CD14-positive monocyte (primary cell): ENCODE measurements around the gene OLFML2B. TPM values are rescaled to one million over a fixed set of nuclear protein-coding genes. Genes with fewer than 3 reads are reported as not detected.

Experiments
- DNase-seq, 3 donors: peaks; one replicate each; pipeline ENCODE4 v3.0.0-alpha.2; 2011 to 2022
- H2AFZ ChIP-seq: 2 replicates; pipeline ENCODE4 v1.6.0; 2012; ENCODE audit warnings: mild to moderate bottlenecking, low read depth, low read length, inconsistent platforms; ENCODE audit not compliant: insufficient read depth, poor library complexity, severe bottlenecking
- H3K27ac ChIP-seq, 2 donors: 1 replicate in 1 of 2; 2 replicates in 1 of 2; pipeline ENCODE4 v1.5.1; 2012 to 2013; ENCODE audit warnings: low read length in 2 of 2, control low read depth in 1 of 2, inconsistent platforms in 1 of 2, low read depth in 1 of 2, mild to moderate bottlenecking in 1 of 2
- H3K27me3 ChIP-seq, 2 donors: one replicate each; pipeline versions ENCODE4 v1.6.0 to v1.6.1; 2011 to 2013; ENCODE audit warnings: low read length in 2 of 2; ENCODE audit not compliant: control insufficient read depth in 2 of 2, insufficient read depth in 2 of 2
- H3K36me3 ChIP-seq, 2 donors: replicated peaks in 1 of 2; 1 replicate in 1 of 2; 2 replicates in 1 of 2; pipeline versions ENCODE4 v1.5.1 to v1.6.1; 2012 to 2013; ENCODE audit warnings: low read length in 2 of 2, control low read depth in 1 of 2, inconsistent platforms in 1 of 2, mild to moderate bottlenecking in 1 of 2; ENCODE audit not compliant: insufficient read depth in 2 of 2, control insufficient read depth in 1 of 2
- H3K4me1 ChIP-seq, 2 donors: 1 replicate in 1 of 2; 2 replicates in 1 of 2; pipeline versions ENCODE4 v1.5.1 to v1.6.1; 2012 to 2013; ENCODE audit warnings: low read length in 2 of 2, control low read depth in 1 of 2, inconsistent platforms in 1 of 2, mild to moderate bottlenecking in 1 of 2, moderate library complexity in 1 of 2; ENCODE audit not compliant: insufficient read depth in 2 of 2, control insufficient read depth in 1 of 2
- H3K4me2 ChIP-seq: replicated peaks from 2 replicates; pipeline ENCODE3; 2012; ENCODE audit warnings: low read length, moderate library complexity, mild to moderate bottlenecking; ENCODE audit not compliant: poor library complexity, severe bottlenecking; ENCODE audit errors: extremely low read depth
- H3K4me3 ChIP-seq, 3 experiments: fragments of 200-600 bp in 1 of 3; sonication (generic) in 1 of 3; replicated peaks in 1 of 3; 1 replicate in 2 of 3; 2 replicates in 1 of 3; pipeline ENCODE4 v1.5.1; 2011 to 2013; ENCODE audit warnings: low read length in 3 of 3, mild to moderate bottlenecking in 3 of 3, control low read depth in 2 of 3, low read depth in 2 of 3, inconsistent platforms in 1 of 3, moderate library complexity in 1 of 3
- H3K79me2 ChIP-seq: 2 replicates; pipeline ENCODE4 v1.6.0; 2012; ENCODE audit warnings: mild to moderate bottlenecking, control low read depth, inconsistent platforms, low read length, moderate library complexity; ENCODE audit not compliant: insufficient read depth
- H3K9ac ChIP-seq: 2 replicates; pipeline ENCODE4 v1.6.0; 2017; ENCODE audit warnings: low read length, mild to moderate bottlenecking; ENCODE audit not compliant: insufficient read depth, poor library complexity, severe bottlenecking
- H3K9me3 ChIP-seq, 2 donors: replicated peaks in 1 of 2; 1 replicate in 1 of 2; 2 replicates in 1 of 2; pipeline versions ENCODE4 v1.5.1 to v1.6.1; 2012 to 2013; ENCODE audit warnings: low read length in 2 of 2, control low read depth in 1 of 2; ENCODE audit not compliant: control insufficient read depth in 1 of 2, insufficient read depth in 1 of 2
- H4K20me1 ChIP-seq: 2 replicates; pipeline ENCODE4 v1.6.0; 2012; ENCODE audit warnings: mild to moderate bottlenecking, low read length, control low read depth, moderate library complexity; ENCODE audit not compliant: insufficient read depth
- H3K27ac Mint-ChIP-seq, 7 donors: one replicate each; pipeline ENCODE4 v1.8.0; 2020; ENCODE audit warnings: mild to moderate bottlenecking in 7 of 7, mixed read lengths in 7 of 7, moderate library complexity in 6 of 7, inconsistent platforms in 2 of 7
- H3K27me3 Mint-ChIP-seq, 3 donors: one replicate each; pipeline ENCODE4 v1.8.0; 2021 to 2022; ENCODE audit warnings: low read depth in 3 of 3, mild to moderate bottlenecking in 3 of 3, mixed read lengths in 3 of 3, moderate library complexity in 3 of 3, inconsistent platforms in 1 of 3
- H3K36me3 Mint-ChIP-seq, 2 donors: one replicate each; pipeline ENCODE4 v1.8.0; 2020; ENCODE audit warnings: mixed read lengths in 2 of 2, inconsistent platforms in 1 of 2, mild to moderate bottlenecking in 1 of 2
- H3K4me1 Mint-ChIP-seq: one replicate; pipeline ENCODE4 v1.8.0; 2020; ENCODE audit warnings: mild to moderate bottlenecking, mixed read lengths
- H3K4me3 Mint-ChIP-seq, 2 donors: one replicate each; pipeline ENCODE4 v1.8.0; 2020; ENCODE audit warnings: mild to moderate bottlenecking in 2 of 2, mixed read lengths in 2 of 2, moderate library complexity in 1 of 2
- H3K9me3 Mint-ChIP-seq, 7 donors: one replicate each; pipeline ENCODE4 v1.8.0; 2020 to 2022; ENCODE audit warnings: mixed read lengths in 7 of 7, mild to moderate bottlenecking in 6 of 7, moderate library complexity in 6 of 7, inconsistent platforms in 2 of 7
- CTCF ChIP-seq: fragments of 200-600 bp; IDR thresholded peaks from one replicate; pipeline ENCODE4 v1.8.0; 2022; ENCODE audit warnings: antibody characterized with exemption, mild to moderate bottlenecking
- WGBS: methylation state at CpG from one replicate; pipeline ENCODE4 v1.1.5; 2013; ENCODE audit warnings: missing lambda C conversion rate; ENCODE audit not compliant: insufficient coverage; 5-methylcytosine and 5-hydroxymethylcytosine counted together
- intact Hi-C, 2 donors: fragments of 100-400 bp; cut with micrococcal nuclease; formaldehyde crosslinking; loops; one replicate each; pipeline versions ENCODE4 v1.15.0 to v1.15.1; 2023
- polyA plus RNA-seq, 3 donors: library from polyadenylated mRNA; depleted of rRNA in 1 of 3; unstranded in 2 of 3; stranded (reverse) in 1 of 3; fragments of 300-500 nt in 2 of 3; fragments of >200 nt in 1 of 3; fragmentation: Illumina TruSeq in 2 of 3; gene quantifications; 1 replicate in 2 of 3; 2 replicates in 1 of 3; pipeline ENCODE4 v1.2.3, GENCODE V29; 2012 to 2021

Gene OLFML2B
- polyA plus RNA-seq, 3 donors: 0.66 to 1.4 (median 0.95) TPM

DNA sequence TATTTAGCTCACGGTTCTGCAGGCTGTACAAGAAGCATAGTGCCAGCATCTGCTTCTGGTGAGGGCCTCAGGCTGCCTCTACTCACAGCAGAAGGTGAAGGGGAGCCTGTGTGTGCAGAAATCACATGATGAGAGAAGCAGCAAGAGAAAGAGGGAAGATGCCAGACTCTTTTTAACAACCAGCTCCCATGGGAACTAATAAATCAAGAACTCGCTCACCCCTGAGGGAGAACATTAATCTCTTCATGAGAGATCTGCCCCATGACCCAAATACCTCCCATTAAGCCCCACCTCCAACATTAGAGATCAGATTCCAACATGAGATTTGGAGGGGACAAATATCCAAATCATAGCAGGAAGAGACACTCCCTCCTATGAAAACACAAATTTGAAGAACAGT is 74.1 kb downstream of the OLFML2B start:
- H3K27me3 Mint-ChIP-seq: peaks cover 0 to 2% (median 0%) of the 10 kb centered on the region in 3 donors
- H3K4me3 ChIP-seq: no peak overlapping the region

DNA sequence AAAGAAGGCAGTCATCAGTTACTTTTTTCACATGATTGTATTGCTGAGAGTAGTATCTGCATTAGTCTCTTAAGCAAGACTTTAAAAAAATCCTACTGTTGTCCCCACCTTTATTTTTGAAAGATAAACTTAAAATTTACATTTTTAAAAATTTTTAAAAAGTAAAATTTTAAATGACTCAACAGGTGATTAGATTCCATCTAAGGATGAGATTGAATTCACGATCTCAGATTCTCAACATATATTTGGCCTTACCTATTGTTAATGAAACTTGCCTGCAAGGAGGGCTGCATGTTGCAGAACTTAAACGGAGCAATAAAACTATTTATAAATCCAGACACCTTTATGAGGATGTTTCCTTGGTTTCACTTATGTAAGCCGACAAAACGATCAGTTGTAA is 75.2 kb downstream of the OLFML2B start:
- no peak for DNase-seq
- Histone ChIP-seq H3K9me3 (no peaks in the 10 kb centered on the region), H3K27ac (no peak overlapping the region), H4K20me1 (no peaks in the 10 kb centered on the region), H2AFZ (no peak overlapping the region), H3K79me2 (no peaks in the 10 kb centered on the region), H3K4me1 (peaks cover 9% of the 10 kb centered on the region in 2 donors), H3K9ac (no peak overlapping the region), H3K4me2 (no peak overlapping the region), H3K36me3 (peaks cover 7 to 42% of the 10 kb centered on the region in 2 donors), H3K4me3 (no peak overlapping the region), H3K27me3 (no peaks in the 10 kb centered on the region)
- peaks cover 0 to 2% (median 0%) of the 10 kb centered on the region in 7 donors for H3K9me3 Mint-ChIP-seq
- H3K4me3 Mint-ChIP-seq: no peak overlapping the region
- WGBS: 10% methylated on average over 2 of the region's 4 CpGs
- peaks cover 36 to 39% of the 10 kb centered on the region in 2 donors for H3K36me3 Mint-ChIP-seq
- TF ChIP-seq CTCF: no peak
- intact Hi-C loops: no loop called here
- peaks cover 0 to 2% (median 0%) of the 10 kb centered on the region in 3 donors for H3K27me3 Mint-ChIP-seq
- H3K4me1 Mint-ChIP-seq: peaks cover 17% of the 10 kb centered on the region
- no peak overlapping the region for H3K27ac Mint-ChIP-seq

More for the DNA sequence above, 74.1 kb downstream of the OLFML2B start:
- Histone ChIP-seq H3K27ac (no peak overlapping the region), H3K4me2 (no peak overlapping the region), H3K36me3 (peaks cover 2 to 31% of the 10 kb centered on the region in 2 donors), H3K9ac (no peak overlapping the region), H3K27me3 (no peaks in the 10 kb centered on the region), H3K4me1 (peaks cover 20% of the 10 kb centered on the region in 2 donors), H3K79me2 (no peaks in the 10 kb centered on the region), H4K20me1 (no peaks in the 10 kb centered on the region), H2AFZ (no peak overlapping the region), H3K9me3 (no peaks in the 10 kb centered on the region)
- H3K36me3 Mint-ChIP-seq: peaks cover 28 to 30% of the 10 kb centered on the region in 2 donors
- intact Hi-C loops: no loop called here
- DNase-seq: no peak
- H3K9me3 Mint-ChIP-seq: peaks cover 0 to 2% (median 0%) of the 10 kb centered on the region in 7 donors
- H3K27ac Mint-ChIP-seq: no peak overlapping the region
- H3K4me3 Mint-ChIP-seq: no peak overlapping the region
- WGBS: no CpG with 5 or more reads among the region's 2 CpGs
- no peak for TF ChIP-seq CTCF
- peaks cover 28% of the 10 kb centered on the region for H3K4me1 Mint-ChIP-seq
